HL-60 (cell line): ENCODE measurements around the gene NXPH1.
"Not testable (repeated sequence)": the region's sequence is repeated elsewhere in the genome, so short reads cannot be mapped to it uniquely, and the experiment has no call there.

Source experiments
- DNase-seq, 2 experiments: peaks; one replicate each; pipeline ENCODE4 v3.0.0-alpha.2; 2010 to 2020; ENCODE audit warnings: low read depth in 1 of 2, low spot score in 1 of 2
- H3K27ac ChIP-seq: fragments of 250-450 bp; sonication (Bioruptor Pico); replicated peaks from 2 replicates; pipeline ENCODE4 v1.5.1; 2020; ENCODE audit warnings: mild to moderate bottlenecking, moderate library complexity
- H3K27me3 ChIP-seq: fragments of 250-450 bp; sonication (Bioruptor Pico); 2 replicates; pipeline ENCODE4 v1.5.1; 2021; ENCODE audit warnings: mild to moderate bottlenecking, moderate library complexity; ENCODE audit not compliant: insufficient read depth, poor library complexity, severe bottlenecking
- H3K4me3 ChIP-seq: replicated peaks from 2 replicates; pipeline ENCODE4 v1.5.1; 2011; ENCODE audit warnings: mild to moderate bottlenecking, control low read depth, low read length; ENCODE audit not compliant: insufficient read depth
- CTCF ChIP-seq: IDR thresholded peaks from one replicate; pipeline ENCODE4 v1.5.1; 2011; ENCODE audit warnings: low read length, control low read depth, inconsistent platforms; ENCODE audit not compliant: insufficient read depth
- GABPA ChIP-seq: IDR thresholded peaks from 2 replicates; pipeline ENCODE4 v1.6.1; 2012; ENCODE audit warnings: low read depth
- POLR2AphosphoS5 ChIP-seq: IDR thresholded peaks from 2 replicates; pipeline ENCODE4 v1.6.1; 2012; ENCODE audit warnings: low read depth
- REST ChIP-seq: IDR thresholded peaks from 2 replicates; pipeline ENCODE4 v1.6.1; 2012; ENCODE audit warnings: low read depth; ENCODE audit not compliant: insufficient replicate concordance
- SPI1 ChIP-seq: IDR thresholded peaks from 2 replicates; pipeline ENCODE4 v1.6.1; 2012; ENCODE audit warnings: low read depth, mild to moderate bottlenecking, borderline replicate concordance

NXPH1 gene

DNA sequence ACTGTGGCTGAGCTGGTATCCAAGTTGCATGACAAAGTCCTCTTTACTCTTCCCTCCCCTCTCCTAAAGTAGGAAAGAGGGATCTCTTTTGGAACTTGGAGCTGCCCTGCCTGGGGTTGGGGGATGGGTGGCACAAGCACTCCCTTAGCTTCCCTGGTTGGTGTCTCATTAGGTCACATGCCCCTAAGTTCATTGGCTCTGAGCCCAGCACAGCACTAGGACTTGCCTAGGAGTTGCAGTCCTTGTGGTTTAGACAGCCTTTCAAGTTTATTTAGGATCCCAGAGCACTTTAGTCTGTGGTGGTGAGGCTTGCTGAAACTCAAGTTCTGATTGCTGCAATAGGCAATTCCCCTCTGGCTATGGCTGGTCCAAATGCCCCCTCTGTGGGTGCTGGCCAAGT, 281.4 kb downstream of the NXPH1 start:
- H3K27ac ChIP-seq: no peak overlapping the region
- no peak overlapping the region for H3K4me3 ChIP-seq
- no peak for DNase-seq
- H3K27me3 ChIP-seq: no peaks in the 10 kb centered on the region
- no peak for TF ChIP-seq GABPA

- TF ChIP-seq CTCF (no peak), POLR2AphosphoS5 (no peak), SPI1 (no peak), GABPA (no peak), REST (no peak)
- Histone ChIP-seq H3K27me3 (no peaks in the 10 kb centered on the region), H3K4me3 (no peak overlapping the region), H3K27ac (no peak overlapping the region)
- DNase-seq: no peak
Measured at GRCh38 chr7:8719102-8719501, 285.7 kb downstream of the NXPH1 start.

GRCh38 chr7:8724080-8724718, 290.8 kb downstream of the NXPH1 start:
- no peak overlapping the region for H3K4me3 ChIP-seq
- no peak overlapping the region for H3K27ac ChIP-seq
- H3K27me3 ChIP-seq: no peaks in the 10 kb centered on the region
- TF ChIP-seq CTCF: peak; percentile 86
- TF ChIP-seq REST: peak; percentile 91
- no peak for TF ChIP-seq POLR2AphosphoS5
- DNase-seq: peak in 1 of 2 experiments; percentile 26

DNA sequence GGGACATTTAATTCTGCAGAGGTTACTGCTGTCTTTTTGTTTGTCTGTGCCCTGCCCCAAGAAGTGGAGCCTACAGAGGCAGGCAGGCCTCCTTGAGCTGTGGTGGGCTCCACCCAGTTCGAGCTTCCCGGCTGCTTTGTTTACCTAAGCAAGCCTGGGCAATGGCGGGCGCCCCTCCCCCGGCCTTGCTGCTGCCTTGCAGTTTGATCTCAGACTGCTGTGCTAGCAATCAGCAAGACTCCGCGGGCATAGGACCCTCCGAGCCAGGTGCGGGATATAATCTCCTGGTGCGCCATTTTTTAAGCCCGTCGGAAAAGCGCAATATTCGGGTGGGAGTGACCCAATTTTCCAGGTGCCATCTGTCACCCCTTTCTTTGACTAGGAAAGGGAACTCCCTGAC, 298.3 kb downstream of the NXPH1 start:
- not testable (repeated sequence) for H3K27ac ChIP-seq, DNase-seq, H3K27me3 ChIP-seq, H3K4me3 ChIP-seq

- H3K27ac ChIP-seq: no peak overlapping the region
- H3K4me3 ChIP-seq: no peak overlapping the region
- DNase-seq: no peak
- H3K27me3 ChIP-seq: no peaks in the 10 kb centered on the region
- TF ChIP-seq POLR2AphosphoS5 (no peak), CTCF (no peak), GABPA (no peak), SPI1 (no peak), REST (no peak)
Measured at GRCh38 chr7:8739837-8740236, 306.4 kb downstream of the NXPH1 start.
